H1 (cell line): ENCODE data around the gene MRI1. TPM values are rescaled to one million over a fixed set of nuclear protein-coding genes. Genes with fewer than 3 reads are reported as not detected.
A peak's percentile ranks its signal among the peaks of the same experiment; 100 is the strongest.

Source experiments
- CTCF ChIA-PET: fragments of 300-600 bp; sonication (Branson Sonifier 250); formaldehyde crosslinking; loops from one replicate; lab custom pipeline; 2021; ENCODE audit not compliant: partially characterized antibody; lab: Charles Lee
- POLR2A ChIA-PET: fragments of 300-600 bp; sonication (Branson Sonifier 250); formaldehyde crosslinking; loops from one replicate; lab custom pipeline; 2021; ENCODE audit warnings: inconsistent platforms; ENCODE audit not compliant: partially characterized antibody; lab: Charles Lee
- DNase-seq, 2 experiments: peaks; one replicate each; pipeline versions ENCODE4 v3.0.0 to v3.0.0-alpha.2; 2010 to 2022; ENCODE audit warnings: low spot score in 2 of 2, low read depth in 1 of 2, mixed read lengths in 1 of 2
- FAIRE-seq: peaks from 2 replicates; lab custom pipeline; 2011; peaks lifted over from hg19 to GRCh38; lab: Jason Lieb, UNC
- H2AFZ ChIP-seq: 2 replicates; pipeline ENCODE4 v1.8.1; 2012; ENCODE audit warnings: low read length, inconsistent platforms
- H2AK5ac ChIP-seq: 2 replicates; pipeline ENCODE4 v1.6.1; 2013; ENCODE audit warnings: low read depth, low read length
- H2BK120ac ChIP-seq: replicated peaks from 2 replicates; pipeline ENCODE3; 2013; ENCODE audit warnings: low read depth, low read length, inconsistent platforms
- H2BK12ac ChIP-seq: 2 replicates; pipeline ENCODE4 v1.6.1; 2013; ENCODE audit warnings: low read depth, low read length
- H2BK15ac ChIP-seq: 2 replicates; pipeline ENCODE4 v1.6.1; 2013; ENCODE audit warnings: low read length
- H2BK20ac ChIP-seq: 2 replicates; pipeline ENCODE4 v1.6.1; 2013; ENCODE audit warnings: low read length
- H2BK5ac ChIP-seq: 2 replicates; pipeline ENCODE4 v1.6.1; 2013; ENCODE audit warnings: low read depth, low read length
- H3K14ac ChIP-seq: 2 replicates; pipeline ENCODE4 v1.6.1; 2013; ENCODE audit warnings: inconsistent platforms; ENCODE audit not compliant: insufficient read length
- H3K18ac ChIP-seq: 2 replicates; pipeline ENCODE4 v1.6.1; 2013; ENCODE audit warnings: low read length; ENCODE audit errors: extremely low read depth
- H3K23ac ChIP-seq: 2 replicates; pipeline ENCODE4 v1.6.1; 2013; ENCODE audit warnings: inconsistent platforms; ENCODE audit not compliant: insufficient read length
- H3K23me2 ChIP-seq: 2 replicates; pipeline ENCODE4 v1.6.1; 2013; ENCODE audit warnings: low read depth, low read length
- H3K27ac ChIP-seq: 2 replicates; pipeline ENCODE4 v1.6.1; 2011; ENCODE audit warnings: low read depth, low read length, inconsistent platforms
- H3K27me3 ChIP-seq, 4 experiments: replicated peaks in 1 of 4; 1 replicate in 1 of 4; 2 replicates in 3 of 4; pipeline versions ENCODE4 v1.6.1 to v1.8.1; 2011 to 2013; ENCODE audit warnings: low read length in 3 of 4, mild to moderate bottlenecking in 3 of 4, inconsistent platforms in 2 of 4, mixed read lengths in 2 of 4, moderate library complexity in 1 of 4; ENCODE audit not compliant: control insufficient read depth in 3 of 4, insufficient read depth in 3 of 4; ENCODE audit errors: extremely low read depth in 1 of 4
- H3K36me3 ChIP-seq, 4 experiments: 2 replicates each; pipeline versions ENCODE4 v1.6.1 to v1.8.1; 2011 to 2013; ENCODE audit warnings: mild to moderate bottlenecking in 4 of 4, low read length in 3 of 4, moderate library complexity in 2 of 4, control low read depth in 1 of 4, inconsistent platforms in 1 of 4; ENCODE audit not compliant: insufficient read depth in 4 of 4, control insufficient read depth in 2 of 4
- H3K4ac ChIP-seq: replicated peaks from 2 replicates; pipeline ENCODE3; 2013; ENCODE audit warnings: low read length, low read depth, mixed read lengths, inconsistent platforms; ENCODE audit not compliant: insufficient read length
- H3K4me1 ChIP-seq, 4 experiments: replicated peaks in 1 of 4; 1 replicate in 1 of 4; 2 replicates in 3 of 4; pipeline versions ENCODE4 v1.6.1 to v1.8.1; 2011 to 2013; ENCODE audit warnings: low read length in 3 of 4, inconsistent platforms in 2 of 4, mixed read lengths in 1 of 4; ENCODE audit not compliant: insufficient read depth in 4 of 4, control insufficient read depth in 3 of 4
- H3K4me2 ChIP-seq, 2 experiments: 2 replicates each; pipeline versions ENCODE4 v1.6.1 to v1.8.1; 2011 to 2013; ENCODE audit warnings: low read depth in 2 of 2, low read length in 2 of 2, control low read depth in 1 of 2, inconsistent platforms in 1 of 2, mild to moderate bottlenecking in 1 of 2; ENCODE audit not compliant: insufficient read depth in 1 of 2
- H3K4me3 ChIP-seq, 4 experiments: fragments of 200-600, 300-600 bp in 1 of 4; sonication (generic), shearing (Covaris generic), sonication (Bioruptor Twin) in 1 of 4; 2 replicates each; pipeline versions ENCODE4 v1.5.1 to v1.8.1; 2011 to 2016; ENCODE audit warnings: low read length in 4 of 4, low read depth in 3 of 4, control low read depth in 2 of 4, inconsistent platforms in 2 of 4, mild to moderate bottlenecking in 2 of 4, mixed read lengths in 1 of 4, moderate library complexity in 1 of 4; ENCODE audit not compliant: insufficient read depth in 2 of 4; ENCODE audit errors: extremely low read depth in 1 of 4
- H3K56ac ChIP-seq: replicated peaks from 2 replicates; pipeline ENCODE3; 2013; ENCODE audit warnings: low read depth, mild to moderate bottlenecking, mixed read lengths, low read length, inconsistent platforms; ENCODE audit not compliant: insufficient read length
- H3K79me1 ChIP-seq: 2 replicates; pipeline ENCODE4 v1.6.1; 2013; ENCODE audit warnings: low read depth, low read length, control low read depth
- H3K79me2 ChIP-seq, 2 experiments: 2 replicates each; pipeline versions ENCODE4 v1.6.1 to v1.8.1; 2012 to 2013; ENCODE audit warnings: low read length in 2 of 2, mild to moderate bottlenecking in 2 of 2, inconsistent platforms in 1 of 2; ENCODE audit not compliant: insufficient read depth in 2 of 2, control insufficient read depth in 1 of 2
- H3K9ac ChIP-seq, 4 experiments: replicated peaks in 1 of 4; 1 replicate in 1 of 4; 2 replicates in 3 of 4; pipeline versions ENCODE4 v1.6.1 to v1.8.1; 2011 to 2013; ENCODE audit warnings: low read depth in 3 of 4, low read length in 3 of 4, control low read depth in 2 of 4, mild to moderate bottlenecking in 2 of 4, moderate library complexity in 2 of 4, inconsistent platforms in 1 of 4; ENCODE audit errors: extremely low read depth in 1 of 4
- H3K9me3 ChIP-seq, 2 experiments: 2 replicates each; pipeline versions ENCODE4 v1.6.1 to v1.8.1; 2012 to 2013; ENCODE audit warnings: mild to moderate bottlenecking in 2 of 2, moderate library complexity in 2 of 2, control low read depth in 1 of 2, inconsistent platforms in 1 of 2, low read depth in 1 of 2, low read length in 1 of 2, mixed read lengths in 1 of 2; ENCODE audit not compliant: insufficient read depth in 2 of 2
- H4K20me1 ChIP-seq, 2 experiments: replicated peaks in 1 of 2; 2 replicates each; pipeline versions ENCODE3 to v1.8.1; 2011 to 2013; ENCODE audit warnings: inconsistent platforms in 2 of 2, low read length in 2 of 2, mild to moderate bottlenecking in 1 of 2; ENCODE audit not compliant: insufficient read depth in 2 of 2, control insufficient read depth in 1 of 2
- H4K5ac ChIP-seq: 2 replicates; pipeline ENCODE4 v1.6.1; 2013; ENCODE audit warnings: low read length, low read depth, mixed read lengths, inconsistent platforms; ENCODE audit not compliant: insufficient read length
- H4K8ac ChIP-seq: 2 replicates; pipeline ENCODE4 v1.8.0; 2013; ENCODE audit warnings: mild to moderate bottlenecking, moderate library complexity, low read length, inconsistent platforms; ENCODE audit not compliant: insufficient read depth; ENCODE audit errors: extremely low read depth
- H4K91ac ChIP-seq: replicated peaks from 2 replicates; pipeline ENCODE3; 2013; ENCODE audit warnings: low read length, mixed read lengths, inconsistent platforms; ENCODE audit not compliant: insufficient read length
- CBX5 ChIP-seq: fragments of 300-800, 300-1000 bp; sonication (generic); IDR thresholded peaks from 2 replicates; pipeline ENCODE4 v1.7.1; 2016; ENCODE audit warnings: antibody characterized with exemption, low read length, low read depth
- POLR2AphosphoS5 ChIP-seq: IDR thresholded peaks from 2 replicates; pipeline ENCODE4 v1.6.1; 2011; ENCODE audit warnings: low read depth, low read length
- WGBS, 2 experiments: shearing (Covaris generic) in 1 of 2; methylation state at CpG; one replicate each; pipeline versions ENCODE4 v1.1.6 to v1.1.7; 2013 to 2015; ENCODE audit warnings: low lambda C conversion rate in 2 of 2, mixed read lengths in 2 of 2, inconsistent platforms in 1 of 2, low coverage in 1 of 2, missing lambda C conversion rate in 1 of 2; ENCODE audit not compliant: insufficient replicate concordance in 2 of 2, insufficient coverage in 1 of 2, insufficient read length in 1 of 2; ENCODE audit errors: extremely low coverage in 1 of 2, missing lambda C conversion rate in 1 of 2; 5-methylcytosine and 5-hydroxymethylcytosine counted together
- polyA plus RNA-seq, 7 experiments: library from polyadenylated mRNA; depleted of rRNA in 3 of 7; stranded (reverse) in 5 of 7; unstranded in 2 of 7; fragments of >200 nt in 5 of 7; fragments of 200-250 nt in 2 of 7; gene quantifications; 1 replicate in 5 of 7; 2 replicates in 1 of 7; 4 replicates in 1 of 7; pipeline versions ENCODE4 v1.2.1 to v1.2.3, GENCODE V29; 2011 to 2013; ENCODE audit warnings: missing spikeins in 2 of 7, mixed read lengths in 2 of 7
- total RNA-seq: library from RNA; stranded (reverse); fragmentation: NEBNext Ultra II Directional; extraction: Animal tissue kit (Norgen Biotek cat#: 25700); gene quantifications from 2 replicates; pipeline ENCODE4 v1.2.1, GENCODE V29; 2021
- TF ChIP-seq, protein P1 (sequence below): IDR thresholded peaks from 2 replicates; pipeline ENCODE4 v1.6.1; 2012; ENCODE audit warnings: inconsistent platforms
- TF ChIP-seq, protein P2 (sequence below), 3 experiments: IDR thresholded peaks; 1 replicate in 2 of 3; 2 replicates in 1 of 3; pipeline versions ENCODE4 v1.5.1 to v1.6.1; 2011; ENCODE audit warnings: low read length in 3 of 3, mild to moderate bottlenecking in 3 of 3, inconsistent platforms in 2 of 3, low read depth in 1 of 3, moderate library complexity in 1 of 3; ENCODE audit not compliant: insufficient read depth in 1 of 3; ENCODE audit errors: control extremely low read depth in 1 of 3

The MRI1 gene
- total and polyA plus RNA-seq, 2 of the 8 experiments (the other 6 are each of a cell fraction or from before 2014, with no cell fraction given) = 24.5 to 29.5 TPM

DNA sequence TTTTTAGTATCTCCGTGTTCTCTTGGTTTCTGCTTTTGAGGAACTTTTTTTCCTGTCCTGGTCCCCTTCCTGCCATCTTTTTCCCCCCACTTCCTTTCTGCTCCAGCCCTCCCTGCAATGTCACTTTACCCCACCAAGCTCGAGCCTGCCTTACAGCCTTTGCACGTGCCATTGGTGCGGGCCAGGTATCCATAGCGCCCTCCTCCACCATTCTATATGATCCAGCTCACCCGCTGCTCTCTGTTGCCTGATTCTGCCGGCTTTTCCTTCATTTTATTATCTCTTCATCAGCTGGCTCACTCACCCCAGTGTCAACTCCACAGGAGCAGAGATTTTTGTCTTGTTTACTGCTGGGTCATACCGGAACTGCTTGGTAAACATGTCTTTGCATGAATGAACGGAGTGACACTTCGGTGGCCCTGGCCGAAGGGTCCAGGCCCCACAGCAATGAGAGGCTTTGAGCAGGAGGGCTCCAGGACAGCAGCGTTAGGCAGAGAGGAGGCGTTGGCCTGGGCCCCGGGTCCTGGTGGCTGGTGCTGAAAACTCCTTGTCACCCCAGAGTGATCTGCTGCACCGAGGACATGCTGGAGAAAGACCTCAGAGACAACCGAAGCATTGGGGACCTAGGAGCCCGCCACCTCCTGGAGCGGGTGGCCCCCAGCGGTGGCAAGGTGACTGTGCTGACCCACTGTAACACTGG, 1.2 kb downstream of the MRI1 start:
- FAIRE-seq (no peak), DNase-seq (peak in 1 of 2 experiments; percentile 49)
- peak overlapping the region; percentile 62; the same call in 1 of the 2 replicates for H4K8ac ChIP-seq
- no peaks in the 10 kb centered on the region for H3K9me3 ChIP-seq
- no peak overlapping the region for H3K4ac ChIP-seq
- no peak overlapping the region for H3K14ac ChIP-seq
- no peaks in the 10 kb centered on the region for H3K79me1 ChIP-seq
- no peak overlapping the region for H3K27ac ChIP-seq
- peak overlapping the region; percentile 87 to 99 for H3K4me2 ChIP-seq
- H2BK5ac ChIP-seq = no peak overlapping the region
- no peaks in the 10 kb centered on the region; a peak in 1 of 7 replicates for H3K27me3 ChIP-seq
- no peak overlapping the region; the same call in 1 of the 2 replicates for H3K18ac ChIP-seq
- H3K56ac ChIP-seq = no peak overlapping the region
- no peaks in the 10 kb centered on the region for H3K79me2 ChIP-seq
- WGBS, 2 experiments = 73% methylated on average over 19 of the region's 19 CpGs; no CpG with 5 or more reads in 1 of the 2 experiments
- H2BK12ac ChIP-seq = no peak overlapping the region
- ChIA-PET CTCF (interaction anchor here (1.0 to 2.6 kb wide), 3 partner anchors 9 to 18 kb away, joined by 3 to 18 read pairs (median 4); partner anchors contain the start of gene C19orf53), POLR2A (interaction anchor here (1.4 to 6.7 kb wide), 2 partner anchors 9 to 16 kb away, joined by 3 to 39 read pairs; partner anchors contain the start of gene C19orf53)
- H2BK20ac ChIP-seq = no peak overlapping the region
- H3K23me2 ChIP-seq = peaks cover 7% of the 10 kb centered on the region; the same call in 1 of the 2 replicates
- no peak overlapping the region for H3K23ac ChIP-seq
- peak overlapping the region; percentile 47 to 88 (median 52); a peak in 5 of 8 replicates for H3K4me3 ChIP-seq
- no peak overlapping the region for H4K5ac ChIP-seq
- H4K91ac ChIP-seq = no peak overlapping the region
- peak overlapping the region; percentile 81; the same call in 1 of the 2 replicates for H2BK15ac ChIP-seq
- TF ChIP-seq POLR2AphosphoS5 (no peak), CBX5 (no peak)
- TF ChIP-seq, protein P1, sequence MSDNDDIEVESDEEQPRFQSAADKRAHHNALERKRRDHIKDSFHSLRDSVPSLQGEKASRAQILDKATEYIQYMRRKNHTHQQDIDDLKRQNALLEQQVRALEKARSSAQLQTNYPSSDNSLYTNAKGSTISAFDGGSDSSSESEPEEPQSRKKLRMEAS = peak; percentile 65
- TF ChIP-seq, protein P2, sequence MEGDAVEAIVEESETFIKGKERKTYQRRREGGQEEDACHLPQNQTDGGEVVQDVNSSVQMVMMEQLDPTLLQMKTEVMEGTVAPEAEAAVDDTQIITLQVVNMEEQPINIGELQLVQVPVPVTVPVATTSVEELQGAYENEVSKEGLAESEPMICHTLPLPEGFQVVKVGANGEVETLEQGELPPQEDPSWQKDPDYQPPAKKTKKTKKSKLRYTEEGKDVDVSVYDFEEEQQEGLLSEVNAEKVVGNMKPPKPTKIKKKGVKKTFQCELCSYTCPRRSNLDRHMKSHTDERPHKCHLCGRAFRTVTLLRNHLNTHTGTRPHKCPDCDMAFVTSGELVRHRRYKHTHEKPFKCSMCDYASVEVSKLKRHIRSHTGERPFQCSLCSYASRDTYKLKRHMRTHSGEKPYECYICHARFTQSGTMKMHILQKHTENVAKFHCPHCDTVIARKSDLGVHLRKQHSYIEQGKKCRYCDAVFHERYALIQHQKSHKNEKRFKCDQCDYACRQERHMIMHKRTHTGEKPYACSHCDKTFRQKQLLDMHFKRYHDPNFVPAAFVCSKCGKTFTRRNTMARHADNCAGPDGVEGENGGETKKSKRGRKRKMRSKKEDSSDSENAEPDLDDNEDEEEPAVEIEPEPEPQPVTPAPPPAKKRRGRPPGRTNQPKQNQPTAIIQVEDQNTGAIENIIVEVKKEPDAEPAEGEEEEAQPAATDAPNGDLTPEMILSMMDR (IDR thresholded peaks at IDR 0.05; ENCODE audit: control extremely low read depth in 1 of 3, insufficient read depth in 1 of 3, low read depth in 1 of 3, low read length in 3 of 3) = no peak
- peaks cover 0 to 29% (median 4%) of the 10 kb centered on the region in 4 experiments; a peak in 6 of 8 replicates for H3K36me3 ChIP-seq
- peaks cover 0 to 2% of the 10 kb centered on the region in 2 experiments for H4K20me1 ChIP-seq
- no peak overlapping the region for H3K9ac ChIP-seq
- H2AFZ ChIP-seq = no peak overlapping the region
- no peak overlapping the region for H2BK120ac ChIP-seq
- no peak overlapping the region for H2AK5ac ChIP-seq
- H3K4me1 ChIP-seq = peaks cover 0 to 9% (median 2%) of the 10 kb centered on the region in 4 experiments; a peak in 3 of 7 replicates
